ENCODE measurements around the gene RBMS2. TPM values are rescaled to one million over a fixed set of nuclear protein-coding genes. Genes with fewer than 3 reads are reported as not detected.

Gene RBMS2
- total and polyA plus RNA-seq, 10 of the 15 experiments (the other 5 are each of a cell fraction or from before 2014, with no cell fraction given), result 0.56 to 7.1 (median 2.4) TPM

DNA sequence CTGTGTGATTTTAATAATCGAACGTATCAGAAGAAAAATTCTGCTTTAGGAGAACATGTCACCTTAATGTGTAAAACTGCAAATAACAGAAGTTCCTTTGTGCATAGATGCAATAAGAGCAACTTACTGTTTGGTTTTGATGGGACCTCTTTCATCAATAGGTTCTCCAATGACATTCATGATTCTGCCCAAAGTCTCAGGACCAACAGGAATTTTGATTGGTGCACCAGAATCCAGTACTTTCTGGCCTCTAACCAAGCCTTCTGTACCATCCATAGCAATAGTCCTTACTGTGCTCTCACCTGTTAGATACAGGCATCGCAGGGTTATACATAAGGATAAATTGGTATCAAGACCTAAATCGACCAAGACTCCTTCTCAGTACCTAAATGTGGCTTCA lies 123.0 kb downstream of the RBMS2 start:
- WGBS (ENCODE audit: insufficient coverage, insufficient replicate concordance, low lambda C conversion rate, missing lambda C conversion rate), result 19% methylated on average over 4 of the region's 4 CpGs
- DNase-seq (ENCODE audit: low read depth, low spot score) (no peak), FAIRE-seq (no peak), ATAC-seq (no peak)
- Histone ChIP-seq H3K79me2 (ENCODE audit: control insufficient read depth, insufficient read depth, low read length) (peaks cover 53% of the 10 kb centered on the region), H3K9ac (ENCODE audit: control insufficient read depth, insufficient read depth, low read length) (peak overlapping the region; percentile 89), H3K9me3 (replicated peaks; ENCODE audit: control insufficient read depth, insufficient read depth, low read length) (no peaks in the 10 kb centered on the region), H3K4me2 (ENCODE audit: control insufficient read depth, insufficient read depth) (peak overlapping the region; percentile 90), H2AFZ (ENCODE audit: control insufficient read depth, low read depth, low read length) (no peak overlapping the region), H3K4me1 (ENCODE audit: control insufficient read depth, insufficient read depth, low read length) (no peaks in the 10 kb centered on the region), H3K4me3 (peak overlapping the region; percentile 94), H3K27ac (ENCODE audit: control insufficient read depth, insufficient read depth) (peak overlapping the region; percentile 89), H3K36me3 (ENCODE audit: control insufficient read depth in 2 of 2, insufficient read depth in 2 of 2, low read length in 1 of 2) (peaks cover 12 to 27% of the 10 kb centered on the region in 2 experiments), H3K27me3 (replicated peaks in 1 of 2; ENCODE audit: control insufficient read depth in 2 of 2, insufficient read depth in 2 of 2, low read length in 1 of 2) (no peaks in the 10 kb centered on the region), H4K20me1 (ENCODE audit: control insufficient read depth, insufficient read depth) (no peaks in the 10 kb centered on the region)
- ChIA-PET SMC1A (ENCODE audit: uncharacterized antibody, unreplicated experiment) (interaction anchor here (1.5 to 4.4 kb wide), 4 partner anchors 10 to 39 kb away, joined by 4 to 43 read pairs (median 10); partner anchors contain the start of gene BAZ2A), RAD21 (ENCODE audit: unreplicated experiment) (interaction anchor here (1.1 to 3.0 kb wide), 3 partner anchors 8 to 79 kb away, joined by 3 to 15 read pairs (median 14); no protein-coding TSS in a partner anchor), POLR2A (interaction anchor here (0.6 to 4.1 kb wide), 6 partner anchors 10 to 373 kb away, joined by 3 to 57 read pairs (median 19); no protein-coding TSS in a partner anchor), CTCF (interaction anchor here (0.6 to 2.7 kb wide), 5 partner anchors 8 to 827 kb away, joined by 3 to 23 read pairs (median 3); partner anchors contain the start of genes ORMDL2 and SARNP)
- TF ChIP-seq PML (IDR thresholded peaks at IDR 0.05; ENCODE audit: low read length) (no peak), RFX5 (IDR thresholded peaks at IDR 0.05; ENCODE audit: low read depth, low read length) (no peak), TAF1 (IDR thresholded peaks at IDR 0.05; ENCODE audit: borderline replicate concordance, low read depth, low read length) (no peak), MYC (IDR thresholded peaks at IDR 0.05; ENCODE audit: insufficient read depth, insufficient read length, insufficient replicate concordance, low read length, severe bottlenecking) (no peak)
- TF ChIP-seq, protein P1, sequence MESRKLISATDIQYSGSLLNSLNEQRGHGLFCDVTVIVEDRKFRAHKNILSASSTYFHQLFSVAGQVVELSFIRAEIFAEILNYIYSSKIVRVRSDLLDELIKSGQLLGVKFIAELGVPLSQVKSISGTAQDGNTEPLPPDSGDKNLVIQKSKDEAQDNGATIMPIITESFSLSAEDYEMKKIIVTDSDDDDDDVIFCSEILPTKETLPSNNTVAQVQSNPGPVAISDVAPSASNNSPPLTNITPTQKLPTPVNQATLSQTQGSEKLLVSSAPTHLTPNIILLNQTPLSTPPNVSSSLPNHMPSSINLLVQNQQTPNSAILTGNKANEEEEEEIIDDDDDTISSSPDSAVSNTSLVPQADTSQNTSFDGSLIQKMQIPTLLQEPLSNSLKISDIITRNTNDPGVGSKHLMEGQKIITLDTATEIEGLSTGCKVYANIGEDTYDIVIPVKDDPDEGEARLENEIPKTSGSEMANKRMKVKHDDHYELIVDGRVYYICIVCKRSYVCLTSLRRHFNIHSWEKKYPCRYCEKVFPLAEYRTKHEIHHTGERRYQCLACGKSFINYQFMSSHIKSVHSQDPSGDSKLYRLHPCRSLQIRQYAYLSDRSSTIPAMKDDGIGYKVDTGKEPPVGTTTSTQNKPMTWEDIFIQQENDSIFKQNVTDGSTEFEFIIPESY (IDR thresholded peaks at IDR 0.05), result no peak
- BruUV-seq (replicated peaks), result no TSS peak
- in situ Hi-C loops (cut with MboI), result no loop called here
- intact Hi-C loops (cut with micrococcal nuclease; ENCODE audit: unreplicated experiment), result loop anchor here (10.0 kb wide), 1 partner anchor 520 kb away; the partner anchor contains the start of gene ESYT1
